Measurements from ENCODE around the gene RECQL5.

Gene RECQL5

DNA sequence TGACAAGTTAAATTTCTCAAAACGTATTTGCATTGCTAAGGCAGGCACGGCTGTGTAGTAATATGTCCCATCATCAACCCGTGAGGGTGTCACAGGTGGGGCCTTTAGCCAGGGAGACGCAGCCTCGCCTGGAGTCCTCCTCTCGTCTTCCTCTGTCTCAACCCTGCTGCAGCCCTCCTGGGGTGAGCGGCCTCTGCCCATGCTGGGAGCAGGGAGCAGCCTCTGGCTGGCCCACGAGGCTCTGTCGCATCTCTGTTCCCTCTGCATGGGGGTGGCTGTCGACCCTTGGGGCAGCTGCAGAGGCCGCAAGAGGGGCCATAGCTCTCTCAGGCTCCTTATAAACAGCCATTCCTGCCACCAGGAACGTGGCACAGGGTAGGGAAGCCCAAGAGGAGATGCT, 34.5 kb downstream of the RECQL5 start:
- no peak for DNase-seq

- DNase-seq, result no peak
These were observed 35.6 kb downstream of the RECQL5 start for GRCh38 chr17:75631353-75631752.

- DNase-seq, result no peak
These were observed 36.7 kb downstream of the RECQL5 start for GRCh38 chr17:75630071-75630917.

DNA sequence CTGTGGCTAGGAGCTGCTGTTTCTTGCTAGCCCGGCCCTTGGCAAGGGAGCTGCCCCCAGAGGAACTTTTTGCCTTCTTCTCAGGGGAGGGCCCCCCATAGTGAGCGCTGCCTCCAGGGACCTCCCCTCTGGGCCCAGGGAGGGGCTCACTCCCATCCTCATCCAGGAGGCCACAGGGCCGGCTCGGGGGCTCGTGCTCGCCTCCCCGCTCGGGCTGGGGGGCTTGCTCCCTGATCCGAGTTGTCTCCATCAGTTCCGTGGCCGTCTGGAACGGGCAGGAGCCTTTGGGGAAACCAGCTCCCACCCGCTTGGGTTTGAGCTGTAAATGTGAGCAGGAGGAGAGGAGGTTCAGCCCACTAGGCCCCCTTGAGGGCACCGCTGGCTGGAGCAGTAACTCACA, 37.8 kb downstream of the RECQL5 start:
- no peak for DNase-seq

DNA sequence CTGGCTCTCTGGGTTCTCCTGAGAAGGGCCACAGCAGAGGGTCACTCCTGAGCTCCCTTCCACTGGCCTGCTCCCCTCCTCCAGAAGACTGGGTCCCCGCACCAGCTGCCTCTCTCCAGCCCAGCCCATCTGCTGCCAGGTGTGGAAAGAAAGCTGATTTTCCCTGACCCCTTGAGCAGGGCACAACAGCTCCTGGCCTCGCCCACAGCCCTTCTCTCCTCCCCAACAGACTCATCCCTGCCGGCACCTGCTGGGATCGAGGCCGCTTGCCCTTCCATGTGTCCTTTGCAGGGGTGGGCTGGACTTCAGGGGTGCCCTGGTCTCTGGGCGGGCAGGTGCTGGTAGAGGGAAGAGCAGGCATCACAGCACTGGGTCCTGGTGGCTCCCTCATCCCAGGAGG, 38.5 kb downstream of the RECQL5 start:
- no peak for DNase-seq

DNA sequence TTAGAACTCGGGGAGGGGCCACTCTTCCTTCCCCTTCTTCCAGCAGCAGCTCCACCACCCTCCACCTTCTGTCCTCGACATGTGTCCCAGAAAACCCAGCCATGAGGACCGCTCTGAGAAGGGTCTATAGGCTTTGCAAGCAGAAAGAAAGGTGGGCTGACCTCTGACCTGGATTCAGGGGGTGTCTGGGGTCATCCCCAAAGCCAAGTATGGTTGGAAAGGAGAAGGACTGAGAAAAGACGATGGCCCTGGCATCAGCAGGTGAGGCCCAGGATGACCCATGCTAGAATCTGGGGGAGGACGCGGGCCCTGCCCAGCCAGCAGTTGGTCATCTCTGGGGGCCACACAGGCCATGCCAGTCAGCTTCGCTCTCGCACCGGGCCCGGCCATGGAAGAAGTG, 39.9 kb downstream of the RECQL5 start:
- DNase-seq, result no peak

GRCh38 chr17:75626496-75627038, 40.4 kb downstream of the RECQL5 start:
- DNase-seq, result no peak

DNA sequence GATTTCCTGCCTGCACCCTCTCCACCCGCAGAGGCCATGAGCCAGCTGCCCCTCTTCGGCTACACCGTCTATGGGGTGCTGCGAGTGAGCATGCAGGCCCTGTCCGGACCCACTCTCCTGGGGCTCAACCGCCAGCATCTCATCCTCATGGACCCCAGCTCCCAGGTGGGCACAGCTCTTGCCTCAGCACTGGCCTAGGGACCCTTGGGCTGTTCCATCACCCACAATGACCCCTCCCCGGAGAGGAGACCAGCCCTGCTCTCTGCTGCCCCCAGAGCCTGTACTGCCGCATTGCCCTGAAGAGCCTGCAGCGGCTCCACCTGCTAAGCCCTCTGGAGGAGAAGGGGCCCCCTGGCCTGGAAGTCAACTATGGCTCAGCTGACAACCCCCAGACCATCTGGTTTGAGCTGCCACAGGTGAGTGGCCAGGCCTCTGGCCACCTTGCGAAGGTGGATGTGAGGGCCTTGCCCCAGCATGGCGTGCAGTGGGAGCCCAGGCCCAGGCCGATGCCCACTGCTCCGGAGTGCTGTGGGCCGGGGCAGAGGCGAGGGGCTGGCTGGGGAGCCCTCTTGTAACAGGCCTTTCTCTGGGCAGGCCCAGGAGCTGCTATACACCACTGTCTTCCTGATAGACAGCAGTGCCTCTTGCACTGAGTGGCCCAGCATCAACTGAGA, 41.0 kb downstream of the RECQL5 start:
- DNase-seq, result peak; percentile 43

DNA sequence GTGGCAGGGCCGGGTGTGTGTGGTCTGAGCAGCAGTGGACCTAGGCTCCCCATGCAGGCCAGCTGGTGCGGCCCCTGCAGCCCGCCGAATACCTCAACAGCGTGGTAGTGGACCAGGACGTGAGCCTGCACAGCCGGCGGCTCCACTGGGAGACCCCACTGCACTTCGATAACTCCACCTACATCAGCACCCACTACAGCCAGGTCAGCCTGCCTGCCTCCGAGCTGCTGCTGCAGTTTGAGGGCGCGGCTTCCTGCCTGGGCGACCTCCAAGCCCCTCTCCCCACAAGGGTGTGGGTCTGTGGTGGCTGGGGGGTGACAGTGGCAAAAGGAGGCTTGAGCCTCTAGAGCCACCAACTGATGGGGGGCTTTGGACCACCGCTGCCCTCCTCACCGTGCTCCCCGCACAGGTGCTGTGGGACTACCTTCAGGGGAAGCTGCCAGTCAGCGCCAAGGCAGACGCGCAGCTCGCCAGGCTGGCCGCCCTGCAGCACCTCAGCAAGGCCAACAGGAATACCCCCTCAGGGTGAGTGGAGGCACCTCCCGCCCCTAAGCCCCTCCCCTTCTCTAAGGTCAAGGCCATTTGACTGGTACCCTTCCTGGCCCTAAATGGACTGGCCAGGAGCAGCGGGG, 42.1 kb downstream of the RECQL5 start:
- no peak for DNase-seq

DNA sequence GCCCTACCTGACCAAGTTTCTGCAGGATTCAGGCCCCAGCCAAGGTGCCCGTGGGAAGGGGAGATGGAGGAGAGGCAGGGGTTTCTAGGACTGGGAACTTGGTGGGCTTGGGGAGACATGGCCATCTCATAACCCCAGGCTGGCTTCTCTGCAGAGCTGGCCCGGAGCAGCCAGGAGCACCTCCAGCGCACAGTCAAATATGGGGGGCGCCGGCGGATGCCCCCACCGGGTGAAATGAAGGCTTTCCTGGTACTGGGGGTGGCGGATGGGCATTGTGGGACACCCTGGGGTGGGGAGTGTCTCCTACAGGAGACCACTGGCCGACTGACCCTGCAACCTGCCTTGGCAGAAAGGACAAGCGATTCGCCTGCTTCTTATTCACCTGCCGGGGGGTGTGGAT, 42.9 kb downstream of the RECQL5 start:
- DNase-seq, result no peak

DNA sequence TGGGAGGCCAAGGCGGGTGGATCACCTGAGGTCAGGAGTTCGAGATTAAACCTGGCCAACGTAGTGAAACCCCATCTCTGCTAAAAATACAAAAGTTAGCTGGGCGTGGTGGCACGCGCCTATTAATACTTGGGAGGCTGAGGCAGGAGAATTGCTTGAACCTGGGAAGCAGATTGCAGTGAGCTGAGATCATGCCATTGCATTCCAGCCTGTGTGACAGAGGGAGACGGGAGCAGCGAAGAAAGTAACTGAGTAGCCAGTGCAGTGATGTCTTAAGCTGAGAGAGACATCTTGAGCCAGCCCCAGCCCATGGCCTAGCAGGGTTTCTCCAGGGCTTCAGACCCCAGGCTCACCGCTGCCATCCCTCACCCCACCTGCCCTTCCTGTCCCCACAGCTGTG, 43.6 kb downstream of the RECQL5 start:
- no peak for DNase-seq

DNA sequence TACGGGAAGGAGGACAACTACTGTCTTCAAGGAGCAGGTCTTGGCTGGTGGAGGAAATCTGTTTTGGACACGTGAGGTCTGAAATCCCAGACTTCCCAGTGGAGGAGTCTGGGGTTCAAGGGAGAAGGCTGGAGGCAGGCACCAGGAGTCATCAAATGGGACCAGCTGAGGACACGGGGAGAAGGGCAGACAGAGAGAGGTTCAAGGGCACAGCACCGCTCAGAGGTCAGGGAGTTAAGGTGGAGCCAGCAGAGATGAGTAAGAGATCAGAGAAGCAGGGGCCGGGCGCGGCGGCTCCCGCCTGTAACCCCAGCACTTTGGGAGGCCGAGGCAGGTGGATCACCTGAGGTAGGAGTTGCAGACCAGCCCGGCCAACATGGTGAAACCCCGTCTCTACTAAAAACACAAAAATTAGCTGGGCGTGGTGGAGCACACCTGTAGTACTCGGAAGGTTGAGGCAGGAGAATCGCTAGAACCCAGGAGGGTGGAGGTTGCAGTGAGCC, 44.1 kb downstream of the RECQL5 start:
- no peak for DNase-seq

DNA sequence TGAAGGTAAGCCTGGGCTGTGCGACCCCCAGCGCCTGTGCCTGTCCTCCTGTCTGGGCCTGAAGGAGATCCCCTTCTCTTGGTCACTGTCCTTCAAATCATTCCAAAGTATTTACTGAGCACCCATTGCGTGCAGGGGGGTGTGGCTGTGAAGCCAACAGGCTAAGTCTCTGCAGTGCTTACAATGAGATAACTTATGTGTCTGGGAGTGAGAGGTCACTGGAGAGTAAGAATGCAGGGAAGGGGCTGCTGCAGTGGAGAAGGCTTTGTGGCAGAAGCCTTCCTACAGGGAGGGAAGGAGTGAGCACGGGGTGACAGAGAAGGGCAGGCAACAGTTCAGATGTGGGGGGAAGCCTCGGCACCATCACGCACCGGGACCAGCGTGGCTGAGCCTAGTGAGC, 44.9 kb downstream of the RECQL5 start:
- DNase-seq, result no peak

DNA sequence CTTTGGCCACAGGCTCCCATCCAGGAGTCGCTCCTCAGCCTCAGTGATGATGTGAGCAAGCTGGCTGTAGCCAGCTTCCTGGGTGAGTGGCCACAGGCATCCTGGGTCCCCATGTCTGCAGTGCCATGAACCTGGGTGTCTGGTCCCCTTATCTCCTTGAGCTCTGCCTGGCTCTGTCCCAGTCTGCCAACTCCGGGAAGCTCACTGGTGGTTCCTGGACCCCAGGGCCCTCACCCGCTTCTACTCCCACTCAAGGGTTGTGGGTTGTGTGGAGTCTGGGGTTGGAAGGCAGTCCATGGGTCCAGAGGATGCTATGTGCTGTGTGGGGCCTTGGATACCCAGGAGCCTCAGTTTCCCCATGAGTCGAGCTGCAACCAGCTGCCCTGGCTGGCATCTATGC, 45.5 kb downstream of the RECQL5 start:
- DNase-seq, result no peak

GRCh38 chr17:75619506-75620431, 47.2 kb downstream of the RECQL5 start:
- peak; percentile 36 for DNase-seq

DNA sequence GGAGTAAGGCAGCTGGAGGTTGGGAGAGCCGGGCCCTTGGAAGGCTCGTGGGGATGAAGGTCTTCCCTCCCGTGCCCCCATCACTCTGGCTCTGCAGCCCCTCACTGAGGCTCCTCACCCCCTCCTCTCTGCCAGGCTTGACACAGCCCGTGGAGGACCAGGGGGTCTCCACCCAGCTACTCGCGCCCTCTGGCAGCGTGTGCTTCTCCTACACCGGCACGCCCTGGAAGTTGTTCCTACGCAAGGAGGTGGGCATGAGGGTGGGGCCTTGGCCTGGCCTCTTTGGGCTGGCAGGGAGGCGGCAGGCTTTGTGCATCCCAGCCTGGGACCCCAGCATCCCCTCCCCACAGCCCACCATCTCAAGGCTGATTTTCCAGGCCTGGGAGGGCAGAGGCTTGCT, 49.3 kb downstream of the RECQL5 start:
- no peak for DNase-seq

DNA sequence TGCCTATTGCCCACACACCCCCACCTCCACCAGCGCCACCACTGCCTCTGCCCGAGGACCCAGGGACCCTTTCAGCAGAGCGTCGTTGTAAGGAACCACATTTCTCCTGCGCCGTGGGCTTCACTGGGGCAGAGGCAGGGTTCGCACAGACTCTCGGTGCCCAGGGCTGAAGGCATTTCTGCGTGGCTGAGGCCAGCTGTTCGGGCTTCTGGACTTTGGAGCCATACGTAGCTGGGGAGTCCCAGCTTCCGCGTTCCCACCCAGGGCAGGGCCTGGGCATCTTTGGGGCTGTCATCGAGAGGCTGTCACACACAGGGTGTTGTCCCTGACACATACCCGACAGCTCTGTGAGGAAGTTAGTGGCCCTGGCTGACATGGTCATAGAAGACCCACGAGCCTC, 49.7 kb downstream of the RECQL5 start:
- no peak for DNase-seq

- DNase-seq, result no peak
These were observed 50.3 kb downstream of the RECQL5 start for GRCh38 chr17:75616521-75617122.

- DNase-seq, result no peak
These were observed 51.7 kb downstream of the RECQL5 start for GRCh38 chr17:75615301-75615700.

DNA sequence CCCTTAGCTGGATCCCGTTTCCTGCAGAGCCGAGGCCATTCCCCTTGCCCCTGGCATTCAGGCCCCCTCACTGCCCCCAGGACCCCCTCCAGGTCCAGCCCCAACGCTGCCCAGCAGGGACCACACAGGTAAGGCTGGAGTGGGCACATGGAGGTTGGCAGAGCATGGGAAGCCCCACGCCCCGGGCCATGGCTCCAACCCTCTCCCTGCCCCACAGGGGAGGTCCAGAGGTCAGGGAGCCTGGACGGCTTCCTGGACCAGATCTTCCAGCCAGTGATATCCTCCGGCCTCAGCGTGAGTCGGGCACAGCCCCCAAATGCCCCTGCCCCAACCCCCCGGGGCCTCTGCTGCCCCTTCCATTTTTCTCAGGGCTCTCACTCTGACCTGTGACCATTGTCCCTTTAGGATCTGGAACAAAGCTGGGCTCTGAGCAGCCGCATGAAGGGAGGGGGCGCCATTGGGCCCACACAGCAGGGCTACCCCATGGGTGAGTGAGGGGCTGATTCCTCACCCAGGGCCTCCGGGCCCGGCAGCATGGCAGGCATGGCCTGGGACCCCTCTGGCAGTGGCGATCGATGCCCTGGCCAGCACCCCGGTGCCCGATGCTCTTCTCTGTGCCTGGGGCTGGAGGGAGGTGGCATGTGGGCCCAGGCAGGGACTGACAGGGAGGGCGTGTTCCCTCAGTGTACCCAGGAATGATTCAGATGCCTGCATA, 52.2 kb downstream of the RECQL5 start:
- no peak for DNase-seq

DNA sequence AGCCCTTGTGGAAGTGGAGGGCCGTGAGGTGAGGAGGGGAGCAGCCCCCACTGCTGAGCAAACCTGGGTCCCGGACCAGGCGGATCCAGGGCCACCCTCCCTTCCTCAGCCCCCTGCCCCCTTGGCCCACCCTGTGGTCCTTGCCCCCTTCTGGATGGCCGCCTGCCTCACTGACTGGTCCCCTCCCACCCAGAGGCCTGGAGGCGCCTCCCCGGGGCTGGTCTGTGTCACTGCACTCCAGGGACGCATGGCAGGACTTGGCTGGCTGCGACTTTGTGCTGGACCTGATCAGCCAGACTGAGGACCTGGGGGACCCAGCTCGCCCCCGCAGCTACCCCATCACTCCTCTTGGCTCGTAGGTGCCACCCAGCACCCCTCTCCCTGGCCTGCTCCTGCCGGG, 52.9 kb downstream of the RECQL5 start:
- DNase-seq, result no peak

Measured in hematopoietic multipotent progenitor cell treated with erythropoietin and hydrocortisone succinate and interleukin-3 and kit ligand, for 8 days (in vitro differentiated cells).